ENCODE results near the gene RFX8.
A peak's percentile ranks its signal among the peaks of the same experiment; 100 is the strongest.

- TF ChIP-seq MAX (IDR thresholded peaks at IDR 0.05; ENCODE audit: low read depth), result no peak
- no peak for TF ChIP-seq ZBTB33 (IDR thresholded peaks at IDR 0.05; ENCODE audit: borderline replicate concordance, low read depth)
- TF ChIP-seq CTCF (IDR thresholded peaks at IDR 0.05), result peak; percentile 30
- no peak for TF ChIP-seq EP300 (IDR thresholded peaks at IDR 0.05; ENCODE audit: borderline replicate concordance in 1 of 2, low read depth in 1 of 2, low read length in 1 of 2)
- no peak for TF ChIP-seq TAF1 (IDR thresholded peaks at IDR 0.05; ENCODE audit: borderline replicate concordance, low read depth, low read length)
- TF ChIP-seq MXI1 (IDR thresholded peaks at IDR 0.05; ENCODE audit: low read depth, low read length), result no peak
- no peak for TF ChIP-seq YY1 (IDR thresholded peaks at IDR 0.05; ENCODE audit: low read depth)
- TF ChIP-seq REST (IDR thresholded peaks at IDR 0.05; ENCODE audit: low read depth, low read length), result no peak
Observed at GRCh38 chr2:101442667-101443061, 32.2 kb downstream of the RFX8 start.

Data from SK-N-SH (cell line).